Left hindlimb (tissue), 1 donor: Measurements from ENCODE around the gene TRIM71.
"Not testable (repeated sequence)": the region's sequence is repeated elsewhere in the genome, so short reads cannot be mapped to it uniquely, and the experiment has no call there.

ENCODE experiments used
- DNase-seq: peaks from one replicate; pipeline ENCODE4 v3.0.0-alpha.2; 2018

The TRIM71 gene

DNA sequence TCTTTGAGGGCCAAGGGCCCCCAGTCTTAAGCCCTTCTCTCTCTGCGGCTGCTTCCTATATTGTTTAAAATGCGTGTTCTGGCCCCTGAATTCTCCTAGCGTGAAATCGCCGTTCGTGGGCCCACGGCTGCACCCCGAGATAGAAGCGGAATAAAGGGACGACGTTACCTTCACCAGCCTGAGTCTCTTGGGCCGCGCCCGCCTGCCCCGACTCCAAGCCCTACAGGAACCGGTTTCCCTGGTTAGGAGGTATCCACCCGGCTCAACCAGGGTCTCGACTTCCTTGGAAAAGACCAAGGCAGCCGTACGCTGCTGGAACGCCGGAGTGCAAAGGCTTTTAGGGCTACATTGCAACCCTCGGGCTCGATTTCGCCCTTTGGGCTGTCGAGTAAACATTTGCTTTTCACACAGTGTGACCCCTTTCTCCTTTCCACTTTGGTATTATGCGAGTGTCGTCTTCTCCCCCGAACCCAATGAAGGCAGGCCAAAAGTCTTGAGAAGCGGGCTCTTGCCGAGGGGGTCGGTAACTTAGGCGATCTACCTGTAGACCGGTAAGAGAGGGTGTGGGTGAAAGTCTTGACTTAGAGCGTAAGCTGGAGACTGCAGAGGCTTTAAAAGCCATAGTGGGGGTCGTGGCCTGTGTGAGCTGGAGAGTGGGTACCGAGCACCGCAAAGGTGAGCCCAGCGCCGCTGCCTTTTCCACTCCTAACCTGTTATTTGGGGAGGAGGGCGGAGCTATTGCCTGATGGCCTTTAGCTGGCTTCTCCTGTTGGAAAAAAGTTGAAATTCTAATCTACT, 2.0 kb downstream of the TRIM71 start:
- DNase-seq: no peak

DNA sequence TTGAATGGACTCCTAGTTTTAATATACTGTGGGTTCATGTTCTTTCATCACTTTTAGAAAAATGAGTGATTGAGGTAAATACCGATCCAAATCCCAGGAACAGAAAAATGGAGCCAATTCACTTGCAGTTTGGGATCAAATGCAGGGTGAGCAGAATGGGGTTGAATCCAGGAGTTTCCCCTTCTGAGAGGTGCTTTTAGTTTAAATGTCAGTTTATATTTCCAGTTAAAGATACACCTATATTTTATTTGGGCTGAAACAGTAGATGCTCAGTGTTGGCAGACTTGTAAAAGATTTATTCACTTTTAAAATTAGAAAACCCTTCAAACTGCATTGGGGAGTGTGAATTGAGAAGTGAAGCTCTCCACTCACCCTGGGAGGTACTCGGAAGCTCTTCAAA, 2.6 kb downstream of the TRIM71 start:
- no peak for DNase-seq

- no peak for DNase-seq
These were observed 3.3 kb downstream of the TRIM71 start for GRCh38 chr3:32820971-32821685.

- DNase-seq: no peak
These were observed 4.0 kb downstream of the TRIM71 start for GRCh38 chr3:32821686-32822296.

DNA sequence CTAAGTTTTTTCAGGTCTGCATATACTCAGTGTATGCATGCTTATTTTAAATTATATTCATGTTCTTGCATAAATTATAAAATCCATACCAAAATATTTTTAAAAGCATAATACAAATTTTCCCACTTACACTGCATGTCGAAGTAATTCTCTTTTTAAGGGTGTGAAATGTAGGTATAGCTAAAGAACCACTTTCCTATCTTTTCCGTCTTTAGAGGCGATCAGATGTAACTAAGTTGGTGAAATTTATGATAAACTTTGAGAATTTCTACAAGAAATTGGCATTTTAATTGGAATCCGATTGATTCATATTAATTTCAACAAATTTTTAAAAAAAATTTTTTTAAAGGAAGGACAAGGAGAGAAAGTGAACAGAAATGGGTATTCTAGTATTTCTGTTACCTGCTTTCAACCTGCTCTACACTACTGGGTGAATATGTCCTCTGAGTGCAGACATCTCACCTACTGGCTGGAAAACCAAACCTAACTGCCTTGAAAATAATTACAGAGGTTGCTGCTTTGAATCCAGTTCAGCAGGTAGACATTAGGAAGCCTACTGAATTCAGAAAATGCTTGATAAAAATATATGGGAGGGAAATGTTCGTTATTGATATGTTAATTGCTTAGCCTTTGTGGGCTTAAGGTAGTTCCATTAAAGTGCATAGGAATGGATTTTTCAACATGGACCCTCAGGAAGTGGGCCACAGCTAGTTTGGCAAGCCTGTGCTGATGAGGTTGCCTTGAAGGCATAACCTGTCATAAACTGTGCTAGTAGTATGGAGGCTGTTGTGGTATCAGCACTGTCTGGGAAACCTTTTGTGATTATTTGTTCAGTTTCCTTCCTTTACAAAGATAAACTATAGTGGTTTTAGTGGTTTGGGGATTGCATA, 5.1 kb downstream of the TRIM71 start:
- no peak for DNase-seq

DNA sequence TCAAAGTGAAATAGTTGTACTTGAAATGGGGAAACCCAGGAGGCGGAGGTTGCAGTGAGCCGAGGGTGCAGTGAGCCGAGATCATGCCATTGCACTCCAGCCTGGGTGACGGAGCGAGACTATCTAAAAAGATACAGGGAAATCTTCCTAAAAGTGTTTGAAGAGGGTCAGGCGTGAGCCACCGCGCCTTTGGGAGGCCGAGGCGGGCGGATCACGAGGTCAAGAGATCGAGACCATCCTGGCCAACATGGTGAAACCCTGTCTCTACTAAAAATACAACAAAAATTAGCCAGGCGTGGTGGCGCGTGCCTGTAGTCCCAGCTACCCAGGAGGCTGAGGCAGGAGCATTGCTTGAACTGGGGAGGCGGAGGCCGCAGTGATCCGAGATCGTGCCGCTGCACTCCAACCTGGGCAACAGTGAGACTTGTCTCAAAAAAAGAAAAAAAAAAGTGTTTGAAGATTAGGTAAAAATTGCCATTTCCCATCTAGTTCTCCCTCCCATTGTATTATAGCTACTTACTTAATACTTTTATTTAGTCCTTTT, 5.9 kb downstream of the TRIM71 start:
- not testable (repeated sequence) for DNase-seq

- no peak for DNase-seq
These were observed 8.0 kb downstream of the TRIM71 start for GRCh38 chr3:32825601-32826375.

DNA sequence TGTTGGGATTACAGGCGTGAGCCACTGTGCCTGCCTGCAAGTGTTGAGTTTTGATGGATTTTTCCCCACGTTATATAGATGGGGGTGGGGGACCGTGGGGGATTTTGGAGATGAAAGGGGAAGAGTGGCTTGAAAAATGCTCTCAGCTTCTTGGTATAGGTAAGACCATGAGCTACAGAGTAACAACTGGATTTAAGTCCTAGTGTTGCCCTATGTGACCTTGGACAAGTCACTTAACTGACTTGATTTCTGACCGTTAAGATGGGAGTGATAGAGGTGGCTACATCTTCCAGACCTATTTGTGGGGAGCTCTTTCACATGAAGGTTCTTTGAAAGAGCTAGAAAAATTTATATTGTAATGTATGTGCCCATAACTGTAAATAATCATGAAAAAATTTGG, 13.3 kb downstream of the TRIM71 start:
- DNase-seq: no peak

DNA sequence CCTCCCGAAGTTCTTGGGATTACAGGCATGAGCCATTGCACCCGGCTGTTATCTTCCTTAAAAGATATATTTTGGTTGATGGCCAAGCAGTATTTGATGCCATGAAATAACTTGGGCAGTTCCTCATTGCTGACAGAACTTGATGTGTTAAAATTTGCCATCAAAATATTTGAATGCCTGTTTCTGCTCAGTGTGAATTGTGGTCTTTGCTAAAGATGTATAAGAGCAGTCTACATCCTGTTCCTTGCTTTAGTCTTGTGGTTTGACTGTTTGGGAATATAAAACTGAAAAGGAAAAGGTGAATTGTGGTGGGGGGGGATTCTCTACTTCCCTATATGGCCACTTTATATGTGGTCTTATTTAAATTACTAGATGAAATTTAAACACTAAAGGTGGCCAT, 14.0 kb downstream of the TRIM71 start:
- DNase-seq: no peak

DNA sequence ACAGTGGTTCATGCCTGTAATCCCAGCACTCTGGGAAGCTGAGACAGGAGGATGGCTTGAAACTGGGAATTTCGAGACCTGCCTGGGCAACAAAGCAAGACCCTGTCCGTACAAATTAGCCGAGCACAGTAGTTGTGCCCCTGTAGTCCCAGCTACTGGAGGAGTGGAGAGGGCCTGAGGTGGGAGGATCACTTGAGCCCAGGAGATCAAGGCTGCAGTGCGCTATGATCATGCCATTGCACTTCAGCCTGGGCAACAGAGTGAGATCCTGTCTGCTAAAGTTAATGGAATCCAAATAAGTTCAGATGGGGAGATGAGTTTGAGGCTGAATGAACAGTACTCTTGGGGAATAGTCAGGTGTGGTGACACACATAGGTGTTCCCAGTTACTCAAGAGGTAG, 14.4 kb downstream of the TRIM71 start:
- DNase-seq: no peak

DNA sequence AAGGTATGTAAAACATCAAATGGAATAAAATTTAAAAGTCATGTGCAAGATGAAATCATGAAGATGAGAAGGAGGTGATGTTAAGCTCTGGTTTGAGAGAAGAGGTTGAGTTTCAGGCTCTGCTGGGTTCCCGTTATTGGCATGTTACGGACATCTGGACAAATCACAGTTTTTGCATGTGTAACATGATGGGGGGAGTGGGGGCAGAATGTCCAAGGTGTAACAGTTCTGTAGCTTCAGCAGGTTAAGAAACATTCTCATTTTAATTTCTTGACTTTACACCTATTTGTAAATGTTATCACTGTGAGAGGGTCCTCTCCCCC, 17.2 kb downstream of the TRIM71 start:
- no peak for DNase-seq

- no peak for DNase-seq
These were observed 18.2 kb downstream of the TRIM71 start for GRCh38 chr3:32835961-32836360.

DNA sequence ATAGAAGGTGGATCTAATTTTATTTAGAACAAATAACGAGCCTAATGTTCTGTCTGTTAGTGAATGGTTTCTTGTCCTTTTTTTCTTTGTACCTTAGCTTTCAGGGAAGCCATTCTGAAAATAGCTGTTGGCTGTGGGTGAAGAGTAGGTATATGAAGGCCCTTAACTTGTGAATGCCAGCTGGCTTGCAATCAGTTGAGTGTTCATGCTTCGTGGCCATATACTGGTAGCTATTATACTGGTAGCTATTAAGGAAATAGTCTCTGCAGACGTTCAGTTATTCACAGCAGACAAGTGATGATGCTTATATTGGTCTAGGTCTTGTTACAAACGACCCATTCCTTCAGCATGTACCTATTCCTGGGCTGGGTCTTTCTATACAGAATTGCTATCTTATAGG, 18.8 kb downstream of the TRIM71 start:
- no peak for DNase-seq

- no peak for DNase-seq
These were observed 19.6 kb downstream of the TRIM71 start for GRCh38 chr3:32837366-32837765.

- no peak for DNase-seq
These were observed 20.0 kb downstream of the TRIM71 start for GRCh38 chr3:32837789-32838188.

DNA sequence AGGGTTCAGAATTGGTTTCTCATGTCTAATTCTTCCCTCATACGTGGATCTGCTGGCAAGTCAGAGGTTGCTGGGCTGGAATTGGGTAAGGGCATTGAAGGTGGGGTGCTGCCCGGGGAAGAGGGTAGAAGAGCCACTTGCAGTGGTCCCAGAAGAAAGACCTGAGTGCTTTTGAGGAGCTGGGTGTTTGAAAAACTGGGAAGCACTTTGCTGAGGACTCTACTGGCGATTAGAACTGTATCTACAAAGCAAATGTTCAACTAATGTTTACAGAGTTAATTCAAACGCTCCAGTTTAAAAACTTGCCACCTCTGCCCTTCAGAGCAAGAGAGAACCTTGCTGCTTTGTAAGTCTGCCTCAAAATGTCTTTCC, 21.9 kb downstream of the TRIM71 start:
- no peak for DNase-seq

GRCh38 chr3:32840086-32840841, 22.5 kb downstream of the TRIM71 start:
- no peak for DNase-seq

GRCh38 chr3:32841341-32841740, 23.5 kb downstream of the TRIM71 start:
- no peak for DNase-seq

- no peak for DNase-seq
These were observed 24.2 kb downstream of the TRIM71 start for GRCh38 chr3:32841867-32842470.

DNA sequence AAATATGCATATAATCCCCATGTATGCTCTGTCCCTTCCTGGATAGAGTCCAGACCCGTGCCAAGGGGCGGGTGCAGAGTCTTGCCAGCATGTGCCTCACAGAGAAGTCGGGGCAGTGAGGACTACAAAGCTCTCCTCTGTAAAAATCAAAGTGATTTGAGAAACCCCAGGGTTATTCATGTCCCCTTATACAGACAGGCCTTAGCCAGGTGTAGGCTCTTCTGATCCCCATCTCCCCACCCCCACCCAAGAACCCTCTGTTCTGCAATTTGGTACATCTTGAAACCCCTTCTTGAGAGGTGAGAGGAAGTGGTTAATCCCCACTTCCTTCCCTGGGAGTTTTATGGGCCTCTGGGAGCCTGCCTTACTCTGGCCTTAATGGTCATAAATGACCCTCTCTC, 24.7 kb downstream of the TRIM71 start:
- DNase-seq: no peak

DNA sequence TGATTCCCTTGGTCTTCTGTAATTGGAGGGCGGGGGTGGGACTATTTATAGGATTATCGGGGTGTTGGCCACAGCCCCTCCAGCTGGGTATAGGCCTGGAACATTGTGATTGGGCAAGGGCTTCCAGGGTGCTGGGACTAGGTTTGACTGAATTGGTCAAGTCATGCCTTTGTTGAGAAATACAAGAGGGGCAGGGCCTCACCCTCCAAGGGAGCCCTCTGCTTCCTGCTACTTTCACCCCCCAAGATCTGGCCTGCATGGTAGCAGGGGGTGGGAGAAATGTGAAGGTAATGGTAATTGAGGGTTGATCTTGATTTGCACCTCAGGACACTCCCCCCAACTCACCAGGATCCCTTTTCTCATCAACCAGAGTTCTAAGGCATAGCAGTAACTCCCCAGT, 25.2 kb downstream of the TRIM71 start:
- DNase-seq: no peak
